RWPE1 (cell line): ENCODE results near the gene DTD1.

Experiments used
- CTCF ChIA-PET: fragments of 350-600 bp; sonication (Branson Sonifier 250); formaldehyde crosslinking; extraction: SDS; loops from one replicate; lab custom pipeline; 2021; lab: Yijun Ruan, JAX
- POLR2A ChIA-PET: fragments of 400-600 bp; formaldehyde crosslinking; extraction: SDS; loops from one replicate; lab custom pipeline; 2020; ENCODE audit warnings: antibody characterized with exemption; ENCODE audit not compliant: low non-redundant PET; lab: Yijun Ruan, JAX
- DNase-seq: peaks from one replicate; pipeline ENCODE4 v3.0.0; 2012; ENCODE audit warnings: low spot score
- H3K27ac ChIP-seq: fragments of 450-650 bp; 2 replicates; pipeline ENCODE4 v1.5.1; 2017
- TF ChIP-seq, protein P1 (sequence below): fragments of 450-650 bp; conservative IDR thresholded peaks from 2 replicates; pipeline ENCODE4 v1.5.1; 2017; ENCODE audit warnings: low read depth, mild to moderate bottlenecking

DTD1 gene

DNA sequence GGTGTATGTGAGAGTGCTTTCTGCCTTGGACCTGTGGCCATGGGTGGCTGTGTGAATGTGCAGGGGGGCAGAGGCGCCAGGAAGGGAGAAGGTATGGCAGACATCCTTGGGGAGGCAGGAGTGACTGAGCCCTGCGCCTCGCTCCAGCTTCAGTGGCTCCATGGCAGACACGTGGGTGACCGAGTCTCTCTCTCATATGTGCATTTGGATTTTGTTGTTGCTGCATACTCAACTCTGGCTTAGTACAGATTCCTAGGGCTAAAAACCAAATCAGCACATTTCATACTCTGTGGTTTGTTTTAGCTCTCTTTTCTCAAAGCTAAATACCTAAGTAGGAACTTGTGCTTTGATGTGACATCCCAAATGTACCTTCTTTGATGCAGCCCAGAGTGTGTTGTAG lies 97.6 kb downstream of the DTD1 start:
- no peak for DNase-seq
- no peak overlapping the region for H3K27ac ChIP-seq
- POLR2A ChIA-PET: no interaction called here
- CTCF ChIA-PET: interaction anchor here (0.6 kb wide), 2 partner anchors 35 to 1330 kb away, joined by 3 to 4 read pairs; no protein-coding TSS in a partner anchor
- TF ChIP-seq, protein P1, sequence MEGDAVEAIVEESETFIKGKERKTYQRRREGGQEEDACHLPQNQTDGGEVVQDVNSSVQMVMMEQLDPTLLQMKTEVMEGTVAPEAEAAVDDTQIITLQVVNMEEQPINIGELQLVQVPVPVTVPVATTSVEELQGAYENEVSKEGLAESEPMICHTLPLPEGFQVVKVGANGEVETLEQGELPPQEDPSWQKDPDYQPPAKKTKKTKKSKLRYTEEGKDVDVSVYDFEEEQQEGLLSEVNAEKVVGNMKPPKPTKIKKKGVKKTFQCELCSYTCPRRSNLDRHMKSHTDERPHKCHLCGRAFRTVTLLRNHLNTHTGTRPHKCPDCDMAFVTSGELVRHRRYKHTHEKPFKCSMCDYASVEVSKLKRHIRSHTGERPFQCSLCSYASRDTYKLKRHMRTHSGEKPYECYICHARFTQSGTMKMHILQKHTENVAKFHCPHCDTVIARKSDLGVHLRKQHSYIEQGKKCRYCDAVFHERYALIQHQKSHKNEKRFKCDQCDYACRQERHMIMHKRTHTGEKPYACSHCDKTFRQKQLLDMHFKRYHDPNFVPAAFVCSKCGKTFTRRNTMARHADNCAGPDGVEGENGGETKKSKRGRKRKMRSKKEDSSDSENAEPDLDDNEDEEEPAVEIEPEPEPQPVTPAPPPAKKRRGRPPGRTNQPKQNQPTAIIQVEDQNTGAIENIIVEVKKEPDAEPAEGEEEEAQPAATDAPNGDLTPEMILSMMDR: no peak

DNA sequence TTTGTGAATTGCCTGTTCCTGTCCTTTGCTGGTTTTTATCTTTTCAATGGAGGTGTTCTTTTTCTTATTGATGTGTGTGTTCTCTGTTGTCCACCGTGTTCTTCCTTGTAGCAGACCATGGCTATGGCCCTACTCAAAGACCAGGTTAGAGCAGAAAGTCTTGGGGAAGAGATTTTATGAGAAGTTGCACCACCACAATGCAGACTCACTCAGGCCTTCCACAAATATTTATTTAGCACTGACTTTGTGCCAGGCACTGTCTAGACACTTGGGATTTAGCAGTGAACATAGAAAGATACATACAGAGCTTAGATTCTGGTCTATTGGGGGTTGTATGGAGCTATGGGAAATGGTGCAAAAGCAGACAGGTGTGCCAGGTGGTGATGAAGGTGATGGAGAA lies 98.8 kb downstream of the DTD1 start:
- TF ChIP-seq, protein P1: no peak
- no peak for DNase-seq
- ChIA-PET POLR2A (no interaction called here), CTCF (no interaction called here)
- no peak overlapping the region for H3K27ac ChIP-seq

DNA sequence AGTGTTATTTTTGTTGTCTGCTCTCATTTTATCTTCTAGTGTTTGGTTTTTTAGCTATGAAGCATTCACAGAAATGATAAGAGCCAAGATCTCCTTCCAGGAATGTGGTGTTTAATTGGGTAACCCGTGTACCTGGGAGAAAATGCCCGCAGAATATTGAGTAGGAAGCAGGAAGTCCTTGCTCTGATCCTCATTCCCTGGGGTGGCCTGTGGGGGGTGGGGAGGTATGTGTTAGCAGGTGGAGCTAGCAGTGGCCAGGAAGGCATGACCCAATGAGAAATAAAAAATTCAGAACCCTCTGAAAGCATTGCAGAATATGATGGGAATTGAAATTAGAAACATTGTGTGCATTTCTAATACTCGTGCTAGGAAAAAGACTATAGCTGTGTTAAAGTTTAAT lies 100.8 kb downstream of the DTD1 start:
- CTCF ChIA-PET: no interaction called here
- TF ChIP-seq, protein P1: no peak
- POLR2A ChIA-PET: no interaction called here
- DNase-seq: no peak
- H3K27ac ChIP-seq: no peak overlapping the region

DNA sequence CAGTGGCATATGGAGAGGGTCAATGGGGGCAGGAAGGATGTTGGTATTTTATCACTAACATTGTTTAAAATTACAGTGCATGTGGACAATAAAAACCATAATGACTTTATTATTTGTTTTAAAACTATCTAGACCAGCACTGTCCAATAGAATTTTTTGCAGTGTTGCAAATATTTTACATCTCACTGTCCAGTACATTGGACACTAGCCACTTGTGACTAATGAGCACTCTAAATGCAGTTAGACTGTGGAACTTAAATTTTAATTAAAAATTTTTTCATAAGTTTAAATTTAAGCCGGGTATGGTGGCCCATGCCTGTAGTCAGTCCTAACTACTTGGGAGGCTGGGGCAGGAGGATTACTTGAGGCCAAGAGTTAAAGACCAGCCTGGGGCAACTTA lies 101.7 kb downstream of the DTD1 start:
- no peak for DNase-seq
- TF ChIP-seq, protein P1: no peak
- CTCF ChIA-PET: no interaction called here
- POLR2A ChIA-PET: no interaction called here
- H3K27ac ChIP-seq: no peak overlapping the region

DNA sequence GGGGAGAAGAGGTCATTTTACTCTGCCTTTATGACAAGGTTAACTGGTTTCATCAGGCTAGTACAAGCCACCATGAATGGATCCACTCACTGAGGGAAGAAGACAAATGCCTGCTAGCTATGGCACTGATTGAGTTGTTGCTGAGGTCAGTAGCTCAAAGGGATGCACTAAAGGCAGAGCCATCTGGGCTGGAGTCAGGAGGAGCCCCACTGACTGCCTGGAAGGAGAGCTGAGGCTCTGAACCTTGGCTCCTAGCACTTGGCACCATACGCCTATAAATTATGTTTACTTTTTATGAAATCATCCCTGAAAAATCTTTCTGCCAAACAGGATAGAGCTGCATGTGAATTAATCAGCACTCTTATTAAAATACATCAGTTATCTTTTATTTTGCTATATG lies 104.6 kb downstream of the DTD1 start:
- no peak for DNase-seq
- ChIA-PET CTCF (no interaction called here), POLR2A (no interaction called here)

DNA sequence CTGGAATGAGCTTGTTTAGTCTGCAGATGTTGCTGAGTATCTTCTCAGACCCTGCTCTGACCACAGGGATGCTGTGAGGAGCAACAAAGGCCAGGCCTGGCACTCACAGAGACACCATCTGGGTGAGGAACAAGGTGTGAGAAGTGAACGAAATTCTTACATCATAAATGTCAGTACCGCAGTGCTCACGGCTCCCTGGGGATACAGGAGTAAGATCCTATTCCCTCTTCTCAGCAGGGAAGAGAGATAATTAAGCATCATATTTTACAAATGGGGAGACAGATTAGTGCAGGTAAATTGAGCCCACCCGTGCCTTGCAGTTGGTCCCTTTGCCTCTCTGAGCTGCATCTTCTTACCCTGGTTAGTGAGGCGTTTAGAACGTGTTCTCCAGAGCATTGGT lies 106.2 kb downstream of the DTD1 start:
- DNase-seq: no peak
- CTCF ChIA-PET: no interaction called here
- TF ChIP-seq, protein P1: no peak
- no peak overlapping the region for H3K27ac ChIP-seq
- POLR2A ChIA-PET: no interaction called here

More for the DNA sequence above, 104.6 kb downstream of the DTD1 start:
- no peak overlapping the region for H3K27ac ChIP-seq
- TF ChIP-seq, protein P1: no peak

DNA sequence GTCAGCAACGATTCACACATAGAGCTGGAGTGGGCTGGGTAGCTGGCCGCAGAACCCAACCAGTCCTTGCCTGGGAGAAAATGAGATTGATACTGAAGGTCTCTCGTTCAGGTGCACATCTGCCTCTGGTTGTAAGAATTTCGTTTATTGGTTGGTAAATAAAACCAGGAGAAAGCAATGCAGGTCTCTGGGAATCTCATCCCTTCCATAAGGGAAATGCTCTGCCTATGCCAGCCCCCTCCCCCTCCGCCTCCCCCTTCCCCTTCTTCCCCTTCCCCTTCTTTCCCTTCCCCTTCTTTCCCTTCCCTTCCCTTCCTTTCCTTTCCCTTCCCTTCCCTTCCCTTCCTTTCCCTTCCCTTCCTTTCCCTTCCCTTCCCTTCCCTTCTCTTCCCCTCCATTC lies 107.3 kb downstream of the DTD1 start:
- no peak overlapping the region for H3K27ac ChIP-seq
- POLR2A ChIA-PET: no interaction called here
- DNase-seq: no peak
- TF ChIP-seq, protein P1: no peak
- CTCF ChIA-PET: no interaction called here
